ENCODE results near the gene RPS6KA3.

Gene RPS6KA3

GRCh38 chrX:20221902-20222301 lies 44.8 kb downstream of the RPS6KA3 start (continued):
- TF ChIP-seq, protein P1, sequence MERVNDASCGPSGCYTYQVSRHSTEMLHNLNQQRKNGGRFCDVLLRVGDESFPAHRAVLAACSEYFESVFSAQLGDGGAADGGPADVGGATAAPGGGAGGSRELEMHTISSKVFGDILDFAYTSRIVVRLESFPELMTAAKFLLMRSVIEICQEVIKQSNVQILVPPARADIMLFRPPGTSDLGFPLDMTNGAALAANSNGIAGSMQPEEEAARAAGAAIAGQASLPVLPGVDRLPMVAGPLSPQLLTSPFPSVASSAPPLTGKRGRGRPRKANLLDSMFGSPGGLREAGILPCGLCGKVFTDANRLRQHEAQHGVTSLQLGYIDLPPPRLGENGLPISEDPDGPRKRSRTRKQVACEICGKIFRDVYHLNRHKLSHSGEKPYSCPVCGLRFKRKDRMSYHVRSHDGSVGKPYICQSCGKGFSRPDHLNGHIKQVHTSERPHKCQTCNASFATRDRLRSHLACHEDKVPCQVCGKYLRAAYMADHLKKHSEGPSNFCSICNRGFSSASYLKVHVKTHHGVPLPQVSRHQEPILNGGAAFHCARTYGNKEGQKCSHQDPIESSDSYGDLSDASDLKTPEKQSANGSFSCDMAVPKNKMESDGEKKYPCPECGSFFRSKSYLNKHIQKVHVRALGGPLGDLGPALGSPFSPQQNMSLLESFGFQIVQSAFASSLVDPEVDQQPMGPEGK (CRISPR knock-in tag; IDR thresholded peaks at IDR 0.05; ENCODE audit: borderline replicate concordance), result no peak
- TF ChIP-seq ZC3H10 (CRISPR knock-in tag; IDR thresholded peaks at IDR 0.05), result no peak

DNA sequence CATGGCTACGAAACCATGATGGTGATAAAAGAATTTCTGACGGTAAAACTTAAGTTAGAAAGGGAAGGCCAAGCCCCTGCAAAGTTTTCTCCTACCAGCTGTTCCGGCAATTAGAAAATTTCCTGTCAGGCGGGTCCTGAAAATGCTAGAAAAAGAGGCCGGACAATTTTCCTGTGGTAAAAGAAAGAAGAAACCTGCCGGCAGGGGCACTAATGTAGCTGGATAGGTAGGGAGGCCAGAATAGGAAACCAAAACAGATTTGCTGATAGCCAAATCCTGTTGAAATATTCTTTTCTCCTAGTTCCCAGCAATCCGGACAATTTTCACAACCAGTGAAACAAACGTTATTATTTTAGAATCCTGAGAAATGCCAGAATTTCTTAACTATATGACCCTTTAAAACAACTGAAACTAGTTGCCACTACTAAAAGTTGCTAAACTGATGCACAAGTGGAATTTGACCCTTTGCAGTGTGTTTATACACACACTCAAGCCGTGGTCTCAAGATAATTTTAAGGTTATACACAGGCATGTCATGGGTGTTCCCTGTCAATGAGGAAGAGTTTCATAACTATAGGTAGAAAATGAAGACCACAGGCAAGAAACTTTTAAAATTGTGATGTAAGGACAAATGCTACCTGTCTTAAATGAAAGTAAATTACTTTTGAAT lies 47.7 kb downstream of the RPS6KA3 start:
- TF ChIP-seq TCF4 (CRISPR knock-in tag; IDR thresholded peaks at IDR 0.05; ENCODE audit: borderline replicate concordance) (no peak), CSRNP3 (CRISPR knock-in tag; IDR thresholded peaks at IDR 0.05) (no peak), ZFP3 (CRISPR knock-in tag; IDR thresholded peaks at IDR 0.05) (no peak), OSR1 (CRISPR knock-in tag; IDR thresholded peaks at IDR 0.05) (no peak), ISL1 (CRISPR knock-in tag; IDR thresholded peaks at IDR 0.05) (no peak), RARB (CRISPR knock-in tag; IDR thresholded peaks at IDR 0.05) (no peak), SNAI2 (CRISPR knock-in tag; IDR thresholded peaks at IDR 0.05) (no peak)
- TF ChIP-seq, protein P1 (CRISPR knock-in tag; IDR thresholded peaks at IDR 0.05; ENCODE audit: borderline replicate concordance), result no peak
- no peak for ATAC-seq

GRCh38 chrX:20217906-20218305 lies 48.8 kb downstream of the RPS6KA3 start:
- no peak for ATAC-seq
- peak; percentile 22; the same call in 1 of the 2 replicates for TF ChIP-seq TCF4 (CRISPR knock-in tag; IDR thresholded peaks at IDR 0.05; ENCODE audit: borderline replicate concordance)
- TF ChIP-seq TOX (CRISPR knock-in tag; IDR thresholded peaks at IDR 0.05; ENCODE audit: borderline replicate concordance), result no peak
- no peak for TF ChIP-seq CSRNP3 (CRISPR knock-in tag; IDR thresholded peaks at IDR 0.05)
- peak; percentile 20 for TF ChIP-seq ISL1 (CRISPR knock-in tag; IDR thresholded peaks at IDR 0.05)

DNA sequence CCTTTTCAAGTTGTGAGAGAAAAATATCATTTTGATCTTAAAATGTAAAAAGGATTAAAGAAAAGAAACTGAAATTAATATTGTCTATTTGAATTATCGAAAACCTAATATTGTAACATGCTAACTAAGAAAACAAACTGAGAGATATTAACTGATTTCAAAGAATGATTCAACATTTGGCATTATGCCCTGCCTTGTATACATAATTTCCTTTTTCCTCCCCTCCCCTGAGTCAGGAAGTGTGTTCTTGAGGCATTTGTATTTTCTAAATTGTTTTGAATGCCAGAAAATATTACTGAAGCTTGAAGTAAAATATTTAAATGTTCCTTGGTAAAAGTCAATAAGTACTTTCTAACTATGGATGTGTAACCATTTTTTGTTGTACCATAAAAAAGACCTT lies 49.4 kb downstream of the RPS6KA3 start:
- no peak for TF ChIP-seq RARB (CRISPR knock-in tag; IDR thresholded peaks at IDR 0.05)
- peak; percentile 36; the same call in 2 of the 3 replicates for ATAC-seq

GRCh38 chrX:20215565-20215964 lies 51.1 kb downstream of the RPS6KA3 start:
- no peak for ATAC-seq
- no peak for TF ChIP-seq CSDC2 (CRISPR knock-in tag; IDR thresholded peaks at IDR 0.05)
- no peak for TF ChIP-seq ZC3H10 (CRISPR knock-in tag; IDR thresholded peaks at IDR 0.05)
- no peak for TF ChIP-seq TSHZ2 (CRISPR knock-in tag; IDR thresholded peaks at IDR 0.05)
- no peak for TF ChIP-seq ZFP30 (CRISPR knock-in tag; IDR thresholded peaks at IDR 0.05)
- TF ChIP-seq, protein P1 (CRISPR knock-in tag; IDR thresholded peaks at IDR 0.05; ENCODE audit: borderline replicate concordance), result no peak
- no peak for TF ChIP-seq POU6F1 (CRISPR knock-in tag; IDR thresholded peaks at IDR 0.05; ENCODE audit: borderline replicate concordance, low read depth)
- no peak for TF ChIP-seq ZFP3 (CRISPR knock-in tag; IDR thresholded peaks at IDR 0.05)
- TF ChIP-seq ESRRG (CRISPR knock-in tag; IDR thresholded peaks at IDR 0.05), result no peak
- no peak for TF ChIP-seq OSR1 (CRISPR knock-in tag; IDR thresholded peaks at IDR 0.05)
- TF ChIP-seq SNAI2 (CRISPR knock-in tag; IDR thresholded peaks at IDR 0.05), result no peak
- no peak for TF ChIP-seq ZNF8 (CRISPR knock-in tag; IDR thresholded peaks at IDR 0.05)
- TF ChIP-seq TOX (CRISPR knock-in tag; IDR thresholded peaks at IDR 0.05; ENCODE audit: borderline replicate concordance), result no peak
- TF ChIP-seq TCF4 (CRISPR knock-in tag; IDR thresholded peaks at IDR 0.05; ENCODE audit: borderline replicate concordance), result no peak
- TF ChIP-seq ARNTL (CRISPR knock-in tag; IDR thresholded peaks at IDR 0.05; ENCODE audit: borderline replicate concordance, low read depth), result no peak
- TF ChIP-seq ZNF70 (CRISPR knock-in tag; IDR thresholded peaks at IDR 0.05), result no peak
- no peak for TF ChIP-seq RARB (CRISPR knock-in tag; IDR thresholded peaks at IDR 0.05)
- TF ChIP-seq ZNF565 (CRISPR knock-in tag; conservative IDR thresholded peaks at IDR 0.05; ENCODE audit: low read depth), result no peak
